Fibroblast of mammary gland (primary cell): ENCODE results near the gene METAP1D.

Experiments
- DNase-seq: peaks from one replicate; pipeline ENCODE4 v3.0.0-alpha.2; 2010; ENCODE audit warnings: low read depth
- H3K4me3 ChIP-seq: 2 replicates; pipeline ENCODE4 v1.5.1; 2011; ENCODE audit warnings: low read depth, mild to moderate bottlenecking, low read length, moderate library complexity; ENCODE audit not compliant: control insufficient read depth
- TF ChIP-seq, protein P1 (sequence below): conservative IDR thresholded peaks from 2 replicates; pipeline ENCODE4 v1.5.1; 2011; ENCODE audit warnings: low read depth, low read length, inconsistent platforms; ENCODE audit not compliant: control insufficient read depth, insufficient read depth

METAP1D gene

DNA sequence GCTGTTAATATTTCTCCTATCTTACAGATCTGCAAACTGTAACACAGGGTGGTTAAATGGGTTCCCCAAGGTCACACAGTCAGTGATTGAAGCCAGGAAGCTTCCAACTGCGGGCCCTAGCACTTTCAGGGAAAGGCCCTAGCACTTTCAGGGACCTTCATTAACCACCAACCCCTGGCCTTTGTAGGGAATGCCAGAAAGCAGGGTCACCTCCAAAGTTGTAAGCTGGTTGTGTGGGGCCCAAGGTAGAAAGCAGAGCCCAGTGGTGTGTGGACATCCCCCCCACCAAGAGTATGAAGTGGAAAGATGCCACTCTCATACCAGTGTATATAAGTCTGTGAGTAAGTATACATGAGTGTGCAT lies 98.5 kb downstream of the METAP1D start:
- DNase-seq = no peak
- H3K4me3 ChIP-seq = no peak overlapping the region
- TF ChIP-seq, protein P1, sequence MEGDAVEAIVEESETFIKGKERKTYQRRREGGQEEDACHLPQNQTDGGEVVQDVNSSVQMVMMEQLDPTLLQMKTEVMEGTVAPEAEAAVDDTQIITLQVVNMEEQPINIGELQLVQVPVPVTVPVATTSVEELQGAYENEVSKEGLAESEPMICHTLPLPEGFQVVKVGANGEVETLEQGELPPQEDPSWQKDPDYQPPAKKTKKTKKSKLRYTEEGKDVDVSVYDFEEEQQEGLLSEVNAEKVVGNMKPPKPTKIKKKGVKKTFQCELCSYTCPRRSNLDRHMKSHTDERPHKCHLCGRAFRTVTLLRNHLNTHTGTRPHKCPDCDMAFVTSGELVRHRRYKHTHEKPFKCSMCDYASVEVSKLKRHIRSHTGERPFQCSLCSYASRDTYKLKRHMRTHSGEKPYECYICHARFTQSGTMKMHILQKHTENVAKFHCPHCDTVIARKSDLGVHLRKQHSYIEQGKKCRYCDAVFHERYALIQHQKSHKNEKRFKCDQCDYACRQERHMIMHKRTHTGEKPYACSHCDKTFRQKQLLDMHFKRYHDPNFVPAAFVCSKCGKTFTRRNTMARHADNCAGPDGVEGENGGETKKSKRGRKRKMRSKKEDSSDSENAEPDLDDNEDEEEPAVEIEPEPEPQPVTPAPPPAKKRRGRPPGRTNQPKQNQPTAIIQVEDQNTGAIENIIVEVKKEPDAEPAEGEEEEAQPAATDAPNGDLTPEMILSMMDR = no peak

DNA sequence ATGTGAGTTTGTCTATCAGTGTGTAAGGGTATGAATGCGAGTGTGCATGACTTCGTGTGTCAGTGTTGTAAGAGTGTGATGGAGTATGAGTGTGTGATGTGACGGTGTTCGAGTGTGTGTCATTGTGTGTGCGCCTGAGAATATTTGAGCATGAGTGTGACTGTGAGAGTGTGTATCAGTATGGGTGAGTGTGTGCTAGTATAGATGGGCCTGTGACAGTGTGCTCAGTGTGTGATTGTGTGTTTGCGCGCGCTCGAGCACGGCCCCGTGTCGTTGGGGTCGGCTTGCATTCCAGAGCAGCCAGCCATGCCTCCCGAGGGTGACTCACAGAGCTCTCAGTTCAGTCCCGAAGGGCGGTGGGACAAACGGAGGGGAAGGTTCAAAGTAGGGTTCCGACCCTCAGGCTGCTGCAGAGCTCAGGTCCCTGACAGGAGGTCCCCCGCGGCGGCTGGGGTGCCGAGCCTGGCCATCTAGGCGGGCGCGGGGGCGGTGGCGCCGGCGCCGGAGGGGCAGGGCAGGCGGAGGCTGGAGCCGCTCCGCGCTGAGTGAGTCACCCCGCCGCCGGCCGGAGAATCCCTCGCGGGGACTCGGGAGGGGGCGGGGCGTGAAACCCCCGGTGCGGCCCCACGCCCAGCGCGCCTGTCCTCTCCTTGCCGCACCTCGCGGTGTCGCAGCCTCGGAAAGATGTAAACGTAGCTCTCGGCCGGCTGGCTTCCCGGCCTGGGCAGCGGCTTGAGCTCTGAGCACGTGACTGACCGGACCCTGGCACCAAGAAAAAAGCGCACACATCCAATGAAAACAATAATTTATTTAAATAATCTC lies 99.1 kb downstream of the METAP1D start:
- TF ChIP-seq, protein P1 = no peak
- DNase-seq = peak; percentile 61
- peak overlapping the region; percentile 47 for H3K4me3 ChIP-seq

DNA sequence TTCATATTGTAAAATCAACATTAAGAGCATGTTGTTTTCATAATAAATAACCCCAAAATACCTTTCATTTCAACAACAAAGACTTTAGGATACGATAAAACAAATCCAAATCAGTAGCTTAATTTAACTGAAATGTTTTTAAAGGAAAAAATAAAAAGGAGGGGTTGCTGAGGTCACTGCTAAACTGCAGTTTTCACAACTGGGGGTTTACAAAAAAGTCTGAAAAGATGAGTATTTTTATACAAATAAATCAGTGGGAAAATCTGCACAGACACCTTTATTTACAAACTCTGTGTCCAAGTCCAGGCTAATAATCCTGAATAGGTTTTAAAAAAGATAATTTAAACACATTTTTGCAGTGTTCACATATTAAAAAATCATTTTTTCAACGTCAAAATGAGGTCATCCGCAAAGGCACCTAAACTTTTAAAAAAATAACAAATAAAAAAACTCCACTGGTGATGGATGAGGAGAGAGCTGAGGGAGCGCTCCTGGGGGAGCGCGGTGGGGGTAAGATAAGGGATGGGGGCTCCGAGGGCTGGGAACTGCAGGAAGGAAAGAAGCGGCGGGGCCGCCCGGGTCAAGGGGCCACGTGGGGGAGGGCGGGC lies 99.8 kb downstream of the METAP1D start:
- peak overlapping the region; percentile 47 for H3K4me3 ChIP-seq
- no peak for DNase-seq
- TF ChIP-seq, protein P1 = no peak

DNA sequence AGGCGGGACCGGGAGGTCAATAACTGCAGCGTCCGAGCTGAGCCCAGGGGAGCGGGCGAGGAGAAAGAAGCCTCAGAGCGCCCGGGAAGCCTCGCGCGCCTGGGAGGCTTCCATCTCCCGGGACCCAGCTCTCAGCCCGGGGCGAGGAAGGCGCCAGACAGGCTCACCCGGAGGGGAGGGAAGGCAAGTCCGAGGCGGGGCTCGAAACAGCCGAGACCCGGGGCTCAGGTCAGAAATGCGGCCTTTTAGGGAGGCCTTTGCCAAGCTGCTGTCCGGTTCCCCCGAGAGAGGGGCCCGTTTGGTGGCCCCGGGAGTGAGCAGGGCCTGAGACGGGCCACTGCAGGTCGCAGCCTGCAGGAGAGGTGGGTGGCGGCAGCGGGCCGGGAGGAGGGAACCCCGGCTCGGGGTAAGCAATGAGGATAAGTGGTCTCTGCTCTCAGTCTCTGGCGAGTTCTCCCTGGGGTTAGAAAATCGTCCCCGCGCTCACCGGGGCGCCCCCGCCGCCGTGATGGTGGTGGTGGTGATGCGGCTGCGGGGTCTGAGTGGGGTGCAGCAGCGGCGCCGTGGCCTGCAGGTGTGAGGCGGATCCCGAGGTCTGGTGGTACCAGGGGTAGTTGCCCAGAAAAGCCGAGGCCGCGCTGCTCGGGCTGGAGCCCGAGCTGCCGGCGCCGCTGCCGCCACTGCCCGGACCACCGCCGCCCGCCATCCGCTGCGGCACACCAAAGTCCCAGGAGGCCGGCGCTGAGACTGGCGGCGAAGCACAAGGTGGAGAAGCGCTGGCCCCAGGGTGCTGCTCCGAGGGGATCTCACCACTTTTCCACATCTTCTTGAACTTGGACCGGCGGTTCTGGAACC lies 100.6 kb downstream of the METAP1D start:
- TF ChIP-seq, protein P1 = no peak
- no peak for DNase-seq
- H3K4me3 ChIP-seq = no peak overlapping the region

DNA sequence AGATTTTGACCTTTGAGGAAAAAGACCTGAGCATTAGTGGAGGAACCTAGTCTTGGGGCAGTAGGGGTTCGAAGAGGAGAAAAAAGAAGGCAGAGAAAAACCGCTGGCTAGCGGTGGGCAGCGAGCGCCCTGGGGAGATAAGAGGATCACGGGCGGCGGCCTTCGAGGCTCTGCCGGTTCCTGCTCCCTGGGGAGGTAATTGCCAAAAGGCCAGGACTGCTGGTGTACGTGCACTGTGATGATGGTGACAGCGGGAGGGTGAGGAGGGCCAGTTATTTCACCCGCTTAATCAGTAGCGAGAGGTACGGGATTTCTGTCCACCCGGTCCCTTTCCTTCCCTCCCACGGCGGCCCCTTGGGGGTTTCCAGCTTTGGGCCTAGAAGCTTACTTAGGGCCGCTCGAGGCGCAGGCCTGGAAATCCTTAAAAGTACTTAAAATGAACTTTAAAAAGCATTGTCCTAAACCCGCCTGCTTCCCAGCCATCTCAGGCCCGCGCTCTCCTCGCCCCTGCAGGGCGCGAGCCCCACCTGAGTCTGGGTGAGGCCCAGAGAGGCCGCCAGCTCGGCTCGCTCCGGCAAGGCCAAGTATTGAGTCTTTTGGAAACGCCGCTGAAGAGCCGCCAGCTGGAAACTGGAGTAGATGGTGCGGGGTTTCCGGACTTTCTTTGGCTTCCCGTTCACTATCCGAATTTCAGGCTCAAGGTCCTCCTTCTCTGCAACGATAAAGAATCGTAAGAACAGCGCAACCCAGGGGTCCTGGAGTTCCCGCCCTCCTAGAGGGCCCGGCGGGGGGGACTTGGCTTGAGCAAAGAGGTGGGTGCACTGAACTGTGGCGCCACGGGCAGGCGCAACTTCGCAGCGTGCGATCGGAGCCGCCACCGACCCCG lies 101.4 kb downstream of the METAP1D start:
- no peak for DNase-seq
- H3K4me3 ChIP-seq = peak overlapping the region; percentile 57
- TF ChIP-seq, protein P1 = no peak
